HG03060 (cell line): ENCODE results near the gene BAAT.
"Not testable (repeated sequence)": the region's sequence is repeated elsewhere in the genome, so short reads cannot be mapped to it uniquely, and the experiment has no call there.

Source experiments
- ATAC-seq: cut with Tn5 transposase; IDR thresholded peaks from one replicate; pipeline ENCODE4 v1.9.1; 2021; ENCODE audit warnings: low read depth, moderate number of reproducible peaks; ENCODE audit not compliant: unreplicated experiment

The BAAT gene

DNA sequence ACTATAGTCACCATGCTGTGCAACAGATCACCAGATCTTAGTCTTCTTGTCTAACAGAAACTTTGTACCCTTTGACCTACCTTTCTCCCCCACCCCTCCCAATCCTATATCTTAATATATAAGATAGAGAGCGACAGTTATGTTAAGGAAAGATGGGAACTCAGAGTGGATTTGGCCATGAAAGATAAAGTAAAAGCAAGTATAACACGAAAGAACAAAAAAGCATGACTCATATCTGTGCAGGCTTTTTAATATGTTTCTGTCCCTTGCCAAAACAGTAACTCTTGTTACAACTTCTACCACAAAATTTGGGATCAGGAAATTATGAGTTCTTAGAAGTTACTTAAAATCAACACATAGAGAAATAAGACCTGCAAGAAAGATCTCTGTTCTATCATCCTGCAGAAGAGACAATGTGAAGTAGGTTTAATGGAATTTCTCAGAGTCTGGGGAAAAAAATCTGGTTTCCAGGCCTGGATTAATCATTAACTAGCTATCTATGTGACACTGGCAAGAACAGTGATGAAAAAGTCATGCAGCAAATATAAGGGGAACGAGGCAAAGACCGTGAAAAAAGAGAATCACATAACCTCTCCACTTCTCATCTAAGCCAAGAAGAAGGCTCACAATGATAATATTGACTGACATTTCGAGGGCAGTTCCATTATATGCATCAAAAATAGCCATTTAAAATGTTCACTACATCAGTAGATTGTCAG, 18.6 kb downstream of the BAAT start:
- no peak for ATAC-seq

DNA sequence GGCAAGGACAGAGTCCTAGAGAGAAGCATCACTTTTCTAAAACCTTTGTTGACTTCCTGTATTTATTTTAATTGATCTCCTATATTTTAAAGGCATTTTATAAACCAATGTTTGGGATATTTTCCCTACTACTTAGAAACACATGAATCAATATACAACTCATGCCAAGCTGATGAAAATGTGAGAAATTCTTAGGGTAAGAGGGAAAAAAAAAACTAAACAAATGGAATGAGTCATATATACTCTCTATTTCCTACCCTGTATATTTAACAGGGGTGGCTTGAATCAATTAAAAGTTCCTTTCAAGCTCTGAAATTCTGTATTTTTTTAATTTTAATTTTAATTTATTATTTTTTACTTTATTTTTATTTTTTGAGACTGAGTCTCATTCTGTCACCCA, 19.6 kb downstream of the BAAT start:
- ATAC-seq = no peak

DNA sequence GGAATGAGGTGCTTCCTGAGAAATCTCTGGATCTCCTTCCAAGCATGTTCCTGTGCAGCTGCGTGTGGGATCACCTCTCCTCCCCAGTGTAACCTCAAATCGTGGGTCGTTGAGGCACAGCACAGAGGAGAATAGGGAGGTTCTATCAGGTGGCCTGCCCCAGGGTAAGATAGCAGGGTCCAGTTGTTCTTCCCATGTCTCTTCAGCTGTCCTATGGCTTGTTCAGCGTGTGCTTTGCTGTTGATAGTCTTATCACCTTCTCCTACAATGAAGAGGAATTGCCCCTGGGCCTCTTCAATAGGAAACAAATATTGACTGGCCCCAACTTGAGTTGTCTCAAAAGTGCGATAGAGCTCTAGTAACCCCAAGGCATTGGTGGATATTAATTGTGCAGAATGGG, 22.4 kb downstream of the BAAT start:
- no peak for ATAC-seq

DNA sequence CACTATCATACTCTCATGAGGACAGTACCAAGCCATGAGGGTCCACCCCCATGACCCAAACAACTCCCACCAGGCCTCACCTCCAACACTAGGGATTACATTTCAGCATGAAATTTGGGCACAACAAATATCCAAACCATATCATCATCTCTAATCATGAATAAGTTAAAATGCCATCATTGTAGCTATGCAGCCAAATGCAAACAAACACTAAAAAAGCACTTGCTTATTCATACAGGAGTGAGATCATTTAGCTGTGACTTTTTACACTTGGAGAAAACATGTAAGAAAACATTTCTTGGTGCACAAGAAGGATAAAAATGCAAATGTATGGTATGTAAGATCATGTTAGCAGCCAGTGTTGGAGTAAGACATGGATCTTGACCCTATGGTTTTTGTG, 24.2 kb downstream of the BAAT start:
- no peak for ATAC-seq

DNA sequence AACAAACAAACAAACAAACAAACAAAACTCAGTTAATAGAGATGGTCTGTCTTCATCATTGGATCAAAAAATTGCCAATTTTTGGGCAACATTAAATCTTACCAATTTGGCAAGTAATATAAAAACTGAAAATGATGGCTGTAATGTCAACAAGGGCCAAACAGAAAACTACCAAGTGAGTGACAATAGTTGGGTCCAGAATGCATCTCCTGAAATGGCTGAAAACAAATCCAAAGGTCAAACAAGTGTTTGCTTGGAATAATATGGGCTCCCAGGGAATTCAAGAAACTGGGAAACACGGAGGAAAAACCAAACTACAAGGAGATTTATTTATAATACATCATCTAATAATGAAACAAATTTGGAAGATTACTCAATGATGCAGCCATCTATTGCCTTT, 25.1 kb downstream of the BAAT start:
- no peak for ATAC-seq

DNA sequence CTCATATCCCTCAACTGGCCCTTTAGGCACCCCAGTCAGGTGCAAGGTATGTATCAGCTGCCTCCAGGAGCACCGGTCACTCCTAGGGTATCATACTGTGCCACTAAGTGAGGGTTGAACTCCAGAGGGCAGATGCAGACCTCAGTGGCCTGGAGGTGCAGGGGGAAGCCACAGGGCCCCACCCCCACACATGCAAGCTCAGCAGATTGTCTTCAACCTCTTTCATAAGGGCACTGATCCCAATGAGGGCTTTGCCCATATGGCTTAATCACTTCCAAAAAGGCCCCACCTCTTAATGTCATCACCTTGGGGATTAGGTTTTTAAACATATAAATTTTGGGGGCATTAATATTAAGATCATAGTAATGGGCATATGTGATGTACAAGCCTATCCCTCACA, 28.2 kb downstream of the BAAT start:
- ATAC-seq = no peak

DNA sequence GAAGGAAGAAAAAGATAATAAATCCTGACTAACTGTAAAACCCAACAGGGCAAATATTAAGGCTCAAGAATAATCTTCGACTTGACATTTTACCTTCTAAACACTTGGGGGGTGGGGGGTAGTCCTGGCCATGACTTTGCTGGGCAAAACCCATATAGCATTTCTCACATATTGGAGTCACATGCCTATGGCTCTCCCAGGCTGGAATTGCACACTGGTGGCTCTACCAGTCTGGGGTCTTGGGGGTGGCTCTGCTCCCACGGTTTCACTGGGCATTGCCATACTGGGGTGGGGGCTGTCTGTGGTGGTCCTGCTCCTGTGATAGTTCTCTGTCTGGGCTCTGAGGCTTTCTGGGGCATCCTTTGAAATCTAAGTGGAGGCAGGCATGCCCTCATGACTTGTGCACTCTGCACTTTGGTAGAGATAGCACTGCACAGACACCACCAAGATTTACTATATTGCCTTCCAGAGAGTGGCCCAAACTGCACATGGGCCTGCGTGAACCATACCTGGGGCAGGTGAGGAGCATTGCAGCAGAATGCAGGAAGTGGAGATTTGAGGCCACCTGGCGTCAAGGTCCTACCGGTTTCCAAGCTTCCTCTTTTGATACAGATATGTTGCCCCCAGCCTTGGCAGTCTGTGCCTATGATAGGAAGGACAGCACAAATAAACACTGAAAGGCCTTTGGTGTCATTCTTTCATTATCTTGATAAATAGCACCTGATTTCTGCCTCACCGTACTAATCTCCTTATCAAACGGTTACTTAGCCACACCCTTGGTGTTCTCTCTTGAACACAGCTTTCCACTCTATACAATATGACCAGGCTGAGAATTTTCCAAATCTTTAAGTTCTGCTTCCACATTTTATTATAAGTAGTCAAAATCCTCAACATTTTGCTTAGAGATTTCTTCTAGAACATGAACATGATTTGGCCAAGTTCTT, 29.8 kb downstream of the BAAT start:
- ATAC-seq = no peak

DNA sequence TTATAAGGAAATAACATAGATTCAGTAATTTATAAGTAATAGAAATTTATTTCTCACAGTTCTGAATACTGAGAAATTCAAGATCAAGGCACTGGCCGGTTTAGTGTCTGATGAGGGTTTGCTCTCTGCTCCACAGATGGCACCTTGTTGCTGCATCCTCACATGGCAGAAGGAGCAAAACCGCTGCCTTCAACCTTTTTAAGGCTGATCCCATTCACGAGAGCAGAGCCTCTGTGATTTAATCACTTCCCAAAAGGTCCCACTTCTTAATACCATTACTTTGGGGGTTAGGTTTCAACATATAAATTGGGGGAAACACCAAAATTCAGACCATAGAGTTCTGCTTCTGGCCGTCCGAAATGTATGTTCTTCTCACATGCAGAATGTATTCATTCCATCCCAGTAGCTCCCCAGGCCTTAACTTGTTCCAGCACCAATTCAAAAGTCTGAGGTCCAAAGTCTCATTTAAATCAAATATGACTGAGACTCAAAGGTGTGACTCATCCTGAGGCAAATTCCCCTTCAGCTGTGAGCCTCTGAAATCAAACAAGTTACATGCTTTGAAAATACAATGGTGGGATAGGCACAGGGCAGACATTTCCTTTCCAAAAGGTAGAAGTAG, 30.6 kb downstream of the BAAT start:
- ATAC-seq = no peak

DNA sequence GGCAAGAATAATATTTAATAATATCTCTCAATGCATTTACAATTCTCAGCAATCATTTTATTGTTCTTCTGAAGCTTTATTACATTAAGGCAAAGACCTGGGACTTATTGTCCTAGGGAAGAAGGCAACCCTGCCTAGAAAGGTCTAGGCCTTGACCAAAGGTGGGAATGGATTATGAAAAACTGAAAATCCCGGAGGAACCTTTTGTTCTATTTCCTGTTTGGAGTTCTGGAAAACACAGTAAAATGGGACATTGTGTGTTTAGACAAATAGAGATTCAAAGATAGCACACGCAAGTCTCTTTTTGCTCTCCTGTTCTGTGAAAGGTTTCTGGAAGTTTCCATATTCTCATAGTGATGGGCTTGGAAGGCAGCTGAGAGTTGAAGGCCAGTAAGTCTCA, 31.1 kb downstream of the BAAT start:
- no peak for ATAC-seq

DNA sequence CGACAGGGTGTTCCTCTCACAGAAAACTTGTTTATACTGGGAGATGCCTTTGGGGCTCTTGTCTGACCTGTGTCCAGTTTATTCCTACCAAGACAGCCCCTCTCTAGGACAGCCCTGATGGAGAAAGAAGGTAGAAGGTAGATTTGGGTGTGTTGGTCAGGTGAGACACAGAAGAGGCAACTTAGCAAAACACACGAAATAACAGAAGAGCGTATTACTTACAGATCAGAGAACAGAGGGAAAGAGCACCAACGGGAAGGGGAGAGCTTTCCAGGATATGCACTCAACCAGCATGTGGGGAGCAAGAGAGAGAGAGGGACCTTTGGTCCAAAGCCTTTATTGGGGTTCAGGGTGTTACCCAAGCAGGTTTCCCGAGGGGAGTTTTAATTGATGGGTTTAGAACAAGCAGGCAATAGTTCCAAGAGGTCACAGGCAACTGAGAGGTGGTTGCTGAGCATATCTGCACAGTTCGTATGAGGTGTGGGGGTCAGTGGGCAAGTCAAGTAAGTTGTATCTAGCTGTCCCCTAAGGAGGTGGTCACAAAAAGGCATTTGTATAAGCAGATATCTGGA, 31.8 kb downstream of the BAAT start:
- no peak for ATAC-seq

DNA sequence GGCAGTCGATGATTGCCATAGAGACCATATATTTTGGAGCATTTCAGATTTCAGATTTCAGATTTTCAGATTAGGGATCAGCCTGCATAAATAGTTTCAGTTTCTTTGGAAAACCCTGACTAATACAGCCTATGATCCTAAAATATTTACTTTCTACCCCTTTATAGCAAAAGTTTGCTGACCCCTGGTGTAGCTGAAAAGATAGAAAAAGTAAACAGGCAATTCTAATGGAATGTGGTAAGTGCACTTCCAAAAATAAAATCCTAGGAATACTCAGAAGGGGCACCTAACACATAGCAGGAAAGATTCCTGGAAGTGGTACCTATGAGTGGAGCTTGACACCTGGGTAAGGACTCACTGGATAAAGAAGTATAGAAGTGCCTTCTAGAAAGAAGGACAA, 34.5 kb downstream of the BAAT start:
- ATAC-seq = no peak

DNA sequence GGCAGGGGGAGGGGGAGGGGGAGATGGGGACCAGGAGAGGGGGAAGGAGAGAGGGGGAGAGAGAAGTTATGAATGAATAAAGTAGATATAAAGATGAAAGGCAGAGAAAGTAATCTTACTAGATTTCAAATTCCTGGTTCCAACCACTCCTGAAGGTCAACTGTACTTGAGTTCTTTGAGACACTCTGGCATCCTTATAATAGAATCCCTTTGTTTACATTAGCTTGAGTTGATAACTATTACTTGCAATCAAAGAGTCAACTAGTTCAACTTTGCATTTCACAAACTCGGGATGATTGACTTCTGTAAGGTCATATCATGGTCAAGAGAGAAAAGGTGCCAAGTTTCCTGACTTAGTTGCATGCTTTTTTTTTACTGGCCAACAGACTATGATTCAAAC, 42.2 kb downstream of the BAAT start:
- no peak for ATAC-seq

DNA sequence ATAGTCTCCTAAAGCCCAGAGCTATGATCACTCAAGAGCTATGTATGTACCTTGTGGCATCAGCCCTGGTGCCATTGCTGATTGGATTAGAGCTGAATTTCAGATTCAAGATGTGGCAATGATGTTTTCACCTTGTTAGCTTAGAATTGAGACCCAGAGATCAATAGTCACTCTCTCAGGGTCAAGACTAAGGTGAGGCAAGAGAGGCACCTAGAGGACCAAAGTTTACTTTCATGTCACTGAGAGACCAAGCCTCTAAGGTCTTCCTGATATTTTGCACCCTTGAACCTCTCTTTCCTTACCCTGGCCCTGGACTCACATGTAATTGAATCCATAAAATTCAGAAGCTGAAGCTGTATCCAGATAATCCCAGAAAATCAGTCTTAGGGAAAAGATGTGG, 42.8 kb downstream of the BAAT start:
- ATAC-seq = no peak

DNA sequence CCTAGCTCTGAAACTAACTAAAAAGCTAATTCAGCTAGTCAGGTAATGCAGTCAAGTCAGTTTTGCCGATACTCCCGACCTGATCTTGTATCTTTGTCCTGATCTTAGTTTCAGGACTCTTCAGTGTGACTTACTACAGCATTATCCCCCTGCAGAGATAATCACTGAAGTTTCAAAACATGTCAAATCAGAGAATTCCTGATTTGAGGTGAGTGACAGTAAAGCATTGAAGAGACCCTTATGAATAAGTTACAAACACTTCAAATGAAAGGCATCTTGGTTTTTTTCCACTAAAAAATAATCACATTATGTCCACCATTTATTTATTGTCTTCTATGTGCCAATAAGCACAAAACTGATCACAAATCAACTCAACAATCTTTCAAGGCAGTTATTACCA, 47.6 kb downstream of the BAAT start:
- no peak for ATAC-seq

DNA sequence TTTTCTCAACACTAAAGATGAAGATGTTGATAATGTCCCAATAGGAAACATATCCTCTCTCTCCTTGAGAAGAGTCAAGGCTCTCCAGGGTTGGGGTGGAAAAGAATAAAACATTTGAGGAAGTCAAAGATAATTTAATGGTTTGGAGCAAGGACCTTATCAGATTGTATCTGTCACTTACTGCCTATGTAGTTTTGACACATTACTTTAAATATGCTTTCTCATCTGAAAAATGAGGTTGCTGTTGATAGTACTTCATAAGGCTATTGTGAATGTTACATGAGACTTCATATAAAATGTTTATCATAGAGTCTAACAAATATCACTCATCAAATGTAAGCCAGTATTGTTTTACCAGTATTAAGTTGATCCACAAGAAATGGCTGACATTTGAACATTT, 48.7 kb downstream of the BAAT start:
- ATAC-seq = no peak

DNA sequence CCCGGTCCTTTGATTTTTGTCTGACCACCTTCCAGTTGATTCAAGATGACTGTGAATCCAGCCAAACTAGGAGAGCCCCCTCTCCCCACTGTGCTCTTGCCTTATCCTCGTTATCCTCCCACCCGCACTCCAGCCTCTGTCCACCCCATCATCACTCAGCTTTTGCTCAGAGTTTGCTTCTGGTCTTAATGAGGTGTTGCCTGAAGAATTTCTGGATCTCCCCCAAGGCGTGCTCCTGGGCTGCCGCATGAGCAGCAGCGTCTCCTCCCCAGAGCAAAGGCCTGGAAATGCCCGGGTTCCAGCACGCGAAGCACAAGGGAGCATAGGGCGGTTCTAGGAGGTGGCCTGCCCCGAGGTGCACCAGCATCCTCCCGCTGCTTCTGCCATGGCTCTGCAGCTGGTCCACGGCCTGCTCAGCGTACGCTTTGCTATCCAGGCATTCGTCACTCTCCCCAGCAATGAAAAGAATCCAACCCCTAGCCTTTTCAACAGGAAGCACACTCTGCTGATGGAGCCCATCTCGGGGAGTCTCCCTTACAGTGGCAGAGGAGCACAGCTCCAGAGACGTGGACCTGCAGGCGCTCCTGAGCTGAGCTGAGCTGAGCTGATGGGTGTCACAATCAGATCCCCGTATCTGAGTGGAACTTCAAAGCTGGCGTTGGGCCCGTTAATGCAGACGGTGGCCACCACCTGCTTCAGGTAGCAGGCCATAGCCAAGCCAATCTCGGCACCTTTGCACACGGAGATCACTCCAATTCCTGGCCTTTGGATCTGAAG, 50.7 kb downstream of the BAAT start:
- no peak for ATAC-seq

DNA sequence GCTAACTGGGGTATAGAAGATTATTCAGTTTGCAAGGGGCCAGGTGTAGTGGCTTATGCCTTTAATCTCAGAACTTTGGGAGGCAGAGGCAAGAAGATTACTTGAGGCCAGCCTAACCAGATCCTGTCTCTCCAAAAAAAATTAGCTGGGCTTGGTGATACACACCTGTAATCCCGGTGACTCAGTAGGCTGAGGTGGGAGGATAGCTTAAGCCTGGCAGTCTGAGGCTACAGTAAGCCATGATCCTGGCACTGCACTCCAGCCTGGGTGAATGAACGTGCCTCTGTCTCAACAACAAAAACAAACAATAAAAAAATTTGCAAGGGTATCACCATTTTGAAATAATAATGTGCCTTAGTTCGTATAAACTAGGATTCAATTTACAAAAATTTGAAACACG, 51.3 kb downstream of the BAAT start:
- no peak for ATAC-seq

DNA sequence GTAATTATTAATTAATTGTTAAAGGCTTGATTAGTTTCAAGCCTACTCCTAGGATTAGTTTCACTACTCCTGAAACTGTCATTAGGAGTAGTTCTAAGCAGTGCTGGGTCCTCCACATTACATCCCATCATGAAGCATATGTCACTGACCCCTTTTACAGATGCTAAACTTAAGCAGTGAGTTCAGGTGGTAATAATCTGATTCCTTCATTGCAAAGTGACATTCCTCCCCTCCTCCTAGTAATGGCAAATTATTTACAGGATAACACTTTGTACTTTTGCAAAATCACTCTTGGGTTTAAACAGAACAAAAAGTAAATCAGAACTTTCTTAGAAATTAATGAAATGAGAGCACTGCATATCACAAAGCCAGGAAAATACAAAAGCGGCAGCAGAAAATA, 52.4 kb downstream of the BAAT start:
- ATAC-seq = no peak

DNA sequence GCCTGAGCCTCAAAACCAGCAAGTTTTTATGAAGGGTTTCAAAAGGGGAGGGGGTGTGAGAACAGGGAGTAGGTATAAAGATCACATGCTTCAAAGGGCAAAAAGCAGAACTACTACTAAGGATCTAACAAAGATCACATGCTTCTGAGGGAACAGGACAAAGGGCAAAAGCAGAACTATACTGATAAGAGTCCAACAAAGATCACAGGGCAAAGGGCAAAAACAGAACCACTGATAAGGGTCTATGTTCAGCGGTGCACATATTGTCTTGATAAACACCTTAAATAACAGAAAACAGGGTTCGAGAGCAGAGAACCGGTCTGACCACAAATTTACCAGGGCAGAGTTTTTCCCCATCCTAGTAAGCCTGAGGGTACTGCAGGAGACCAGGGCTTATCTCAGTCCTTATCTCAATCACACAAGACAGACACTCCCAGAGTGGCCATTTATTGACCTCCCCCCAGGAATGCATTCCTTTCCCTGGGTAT, 57.3 kb downstream of the BAAT start:
- ATAC-seq = not testable (repeated sequence)

DNA sequence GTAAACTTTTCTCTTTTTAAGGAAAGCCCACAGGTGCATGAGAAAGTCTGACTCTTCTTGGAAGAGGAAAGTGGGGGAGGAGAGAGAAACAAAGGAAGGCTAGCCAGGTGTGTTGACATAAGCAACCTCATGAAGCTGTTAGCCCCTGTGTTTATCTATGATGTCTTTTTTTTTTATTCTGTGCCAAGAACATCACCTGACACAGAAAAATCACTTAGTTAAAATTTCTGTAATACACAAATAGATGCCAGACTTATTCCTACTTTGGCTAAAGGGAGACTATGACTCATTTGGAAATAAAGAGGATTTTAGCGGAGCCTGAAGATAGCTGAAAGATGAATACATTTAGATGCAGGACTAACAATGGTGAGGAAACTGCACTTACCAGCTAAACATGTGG, 58.3 kb downstream of the BAAT start:
- ATAC-seq = no peak
